ENCODE measurements around the gene RPS27. TPM values are rescaled to one million over a fixed set of nuclear protein-coding genes. Genes with fewer than 3 reads are reported as not detected.

Gene RPS27
- total RNA-seq (1,000 to 10,000 TPM; 1,406 to 1,521 TPM), polyA plus RNA-seq (over 10,000 TPM; 13,485 to 25,693 TPM)
- long read RNA-seq, donor 1, transcript RPS27-201 (4 exons, 359 nt), result major isoform, 126 of 139 reads
- long read RNA-seq, donor 1, transcript RPS27-204 (4 exons, 573 nt), result minor isoform, 6 of 139 reads
- long read RNA-seq, donor 1, partial matches to known transcripts, result 1 of 139 reads
- long read RNA-seq, donor 1, other reads (novel, unspliced or antisense), result 4 of 139 reads
- long read RNA-seq, donor 2, transcript RPS27-204 (4 exons, 573 nt), result major isoform, 8 of 12 reads
- long read RNA-seq, donor 2, partial matches to known transcripts, result 0 of 12 reads
- long read RNA-seq, donor 2, other reads (novel, unspliced or antisense), result 0 of 12 reads

- H3K9me3 ChIP-seq (ENCODE audit: control insufficient read depth, low read length), result no peaks in the 10 kb centered on the region
- H3K4me1 ChIP-seq (ENCODE audit: control insufficient read depth in 1 of 2, insufficient read depth in 2 of 2, low read length in 2 of 2), result peaks cover 2 to 10% of the 10 kb centered on the region in 2 donors
- peak within 1 kb of the TSS in 1 of 2 donors; percentile 75 for H3K27ac ChIP-seq (ENCODE audit: low read depth in 1 of 2, low read length in 2 of 2)
- H3K4me3 ChIP-seq (ENCODE audit: low read length in 2 of 2), result peak within 1 kb of the TSS; percentile 94 to 98
- peak; percentile 89 to 94 for DNase-seq
- no peaks in the 10 kb centered on the region for H3K27me3 ChIP-seq (ENCODE audit: control insufficient read depth in 1 of 2, insufficient read depth in 2 of 2, low read length in 1 of 2)
- H3K36me3 ChIP-seq (ENCODE audit: control insufficient read depth in 1 of 2, insufficient read depth in 2 of 2, low read length in 1 of 2), result peaks cover 0 to 2% of the 10 kb centered on the region in 2 donors
- WGBS, 2 donors, result 0 to 1% methylated on average over 36 of the region's 36 CpGs
- peak; percentile 88 for ATAC-seq (ENCODE audit: low FRiP score)
- intact Hi-C loops (cut with DNase I), result loop anchor here in 1 of 2 donors (5.0 kb wide), 1 partner anchor 282 kb away; the partner anchor contains the start of gene HAX1
Observed at GRCh38 chr1:153990468-153991150, at the start of gene RPS27. Gene RPS27 (plus strand): TSS chr1:153990762. CDS start chr1:153990797, 35 bp downstream.

GRCh38 chr1:153941826-153942725 lies 48.5 kb upstream of the RPS27 start:
- ATAC-seq (ENCODE audit: low FRiP score), result no peak
- Histone ChIP-seq H3K36me3 (ENCODE audit: control insufficient read depth in 1 of 2, insufficient read depth in 2 of 2, low read length in 1 of 2) (no peaks in the 10 kb centered on the region), H3K4me1 (ENCODE audit: control insufficient read depth in 1 of 2, insufficient read depth in 2 of 2, low read length in 2 of 2) (no peaks in the 10 kb centered on the region), H3K4me3 (ENCODE audit: low read length in 2 of 2) (no peak overlapping the region), H3K27ac (ENCODE audit: low read depth in 1 of 2, low read length in 2 of 2) (no peak overlapping the region), H3K27me3 (ENCODE audit: control insufficient read depth in 1 of 2, insufficient read depth in 2 of 2, low read length in 1 of 2) (no peaks in the 10 kb centered on the region), H3K9me3 (ENCODE audit: control insufficient read depth, low read length) (no peaks in the 10 kb centered on the region)
- intact Hi-C loops (cut with DNase I), result no loop called here
- 94% methylated on average over 34 of the region's 34 CpGs for WGBS, 2 donors
- peak; percentile 47 to 74 for DNase-seq

GRCh38 chr1:153942766-153943549 lies 47.6 kb upstream of the RPS27 start:
- Histone ChIP-seq H3K4me1 (ENCODE audit: control insufficient read depth in 1 of 2, insufficient read depth in 2 of 2, low read length in 2 of 2) (no peaks in the 10 kb centered on the region), H3K27me3 (ENCODE audit: control insufficient read depth in 1 of 2, insufficient read depth in 2 of 2, low read length in 1 of 2) (no peaks in the 10 kb centered on the region), H3K27ac (ENCODE audit: low read depth in 1 of 2, low read length in 2 of 2) (no peak overlapping the region), H3K4me3 (ENCODE audit: low read length in 2 of 2) (no peak overlapping the region), H3K36me3 (ENCODE audit: control insufficient read depth in 1 of 2, insufficient read depth in 2 of 2, low read length in 1 of 2) (peaks cover 0 to 3% of the 10 kb centered on the region in 2 donors), H3K9me3 (ENCODE audit: control insufficient read depth, low read length) (no peaks in the 10 kb centered on the region)
- ATAC-seq (ENCODE audit: low FRiP score), result no peak
- peak; percentile 21 to 63 for DNase-seq
- 86 to 89% methylated on average over 11 of the region's 11 CpGs for WGBS, 2 donors
- intact Hi-C loops (cut with DNase I), result no loop called here

- H3K36me3 ChIP-seq (ENCODE audit: control insufficient read depth in 1 of 2, insufficient read depth in 2 of 2, low read length in 1 of 2), result peaks cover 2 to 7% of the 10 kb centered on the region in 2 donors
- H3K27ac ChIP-seq (ENCODE audit: low read depth in 1 of 2, low read length in 2 of 2), result no peak overlapping the region
- ATAC-seq (ENCODE audit: low FRiP score), result no peak
- H3K27me3 ChIP-seq (ENCODE audit: control insufficient read depth in 1 of 2, insufficient read depth in 2 of 2, low read length in 1 of 2), result no peaks in the 10 kb centered on the region
- 79 to 83% methylated on average over 15 of the region's 15 CpGs for WGBS, 2 donors
- H3K4me3 ChIP-seq (ENCODE audit: low read length in 2 of 2), result no peak overlapping the region
- intact Hi-C loops (cut with DNase I), result no loop called here
- DNase-seq, result peak; percentile 51 to 76
- no peaks in the 10 kb centered on the region for H3K9me3 ChIP-seq (ENCODE audit: control insufficient read depth, low read length)
- no peaks in the 10 kb centered on the region for H3K4me1 ChIP-seq (ENCODE audit: control insufficient read depth in 1 of 2, insufficient read depth in 2 of 2, low read length in 2 of 2)
Observed at GRCh38 chr1:153944005-153944826, 46.3 kb upstream of the RPS27 start.

GRCh38 chr1:153944827-153945117 lies 45.8 kb upstream of the RPS27 start:
- H3K27ac ChIP-seq (ENCODE audit: low read depth in 1 of 2, low read length in 2 of 2), result no peak overlapping the region
- H3K9me3 ChIP-seq (ENCODE audit: control insufficient read depth, low read length), result no peaks in the 10 kb centered on the region
- ATAC-seq (ENCODE audit: low FRiP score) (no peak), DNase-seq (peak in 1 of 2 donors; percentile 0)
- H3K36me3 ChIP-seq (ENCODE audit: control insufficient read depth in 1 of 2, insufficient read depth in 2 of 2, low read length in 1 of 2), result peaks cover 2 to 7% of the 10 kb centered on the region in 2 donors
- 78 to 81% methylated on average over 3 of the region's 3 CpGs for WGBS, 2 donors
- H3K4me3 ChIP-seq (ENCODE audit: low read length in 2 of 2), result no peak overlapping the region
- H3K27me3 ChIP-seq (ENCODE audit: control insufficient read depth in 1 of 2, insufficient read depth in 2 of 2, low read length in 1 of 2), result no peaks in the 10 kb centered on the region
- intact Hi-C loops (cut with DNase I), result loop anchor here (1.0 to 5.0 kb wide), 3 partner anchors 21 to 147 kb away; no protein-coding TSS in a partner anchor
- no peaks in the 10 kb centered on the region for H3K4me1 ChIP-seq (ENCODE audit: control insufficient read depth in 1 of 2, insufficient read depth in 2 of 2, low read length in 2 of 2)

- Histone ChIP-seq H3K36me3 (ENCODE audit: control insufficient read depth in 1 of 2, insufficient read depth in 2 of 2, low read length in 1 of 2) (peaks cover 2 to 7% of the 10 kb centered on the region in 2 donors), H3K4me1 (ENCODE audit: control insufficient read depth in 1 of 2, insufficient read depth in 2 of 2, low read length in 2 of 2) (no peaks in the 10 kb centered on the region), H3K4me3 (ENCODE audit: low read length in 2 of 2) (peak overlapping the region; percentile 93 to 97), H3K9me3 (ENCODE audit: control insufficient read depth, low read length) (no peaks in the 10 kb centered on the region), H3K27ac (ENCODE audit: low read depth in 1 of 2, low read length in 2 of 2) (peak overlapping the region; percentile 17 to 76), H3K27me3 (ENCODE audit: control insufficient read depth in 1 of 2, insufficient read depth in 2 of 2, low read length in 1 of 2) (no peaks in the 10 kb centered on the region)
- intact Hi-C loops (cut with DNase I), result loop anchor here (1.0 to 5.0 kb wide), 3 partner anchors 22 to 148 kb away; no protein-coding TSS in a partner anchor
- DNase-seq, result peak in 1 of 2 donors; percentile 83
- 37 to 41% methylated on average over 12 of the region's 12 CpGs for WGBS, 2 donors
- ATAC-seq (ENCODE audit: low FRiP score), result peak; percentile 63
Observed at GRCh38 chr1:153945131-153945794, 45.3 kb upstream of the RPS27 start.
